ENCODE measurements around the gene XAB2.

Gene XAB2

DNA sequence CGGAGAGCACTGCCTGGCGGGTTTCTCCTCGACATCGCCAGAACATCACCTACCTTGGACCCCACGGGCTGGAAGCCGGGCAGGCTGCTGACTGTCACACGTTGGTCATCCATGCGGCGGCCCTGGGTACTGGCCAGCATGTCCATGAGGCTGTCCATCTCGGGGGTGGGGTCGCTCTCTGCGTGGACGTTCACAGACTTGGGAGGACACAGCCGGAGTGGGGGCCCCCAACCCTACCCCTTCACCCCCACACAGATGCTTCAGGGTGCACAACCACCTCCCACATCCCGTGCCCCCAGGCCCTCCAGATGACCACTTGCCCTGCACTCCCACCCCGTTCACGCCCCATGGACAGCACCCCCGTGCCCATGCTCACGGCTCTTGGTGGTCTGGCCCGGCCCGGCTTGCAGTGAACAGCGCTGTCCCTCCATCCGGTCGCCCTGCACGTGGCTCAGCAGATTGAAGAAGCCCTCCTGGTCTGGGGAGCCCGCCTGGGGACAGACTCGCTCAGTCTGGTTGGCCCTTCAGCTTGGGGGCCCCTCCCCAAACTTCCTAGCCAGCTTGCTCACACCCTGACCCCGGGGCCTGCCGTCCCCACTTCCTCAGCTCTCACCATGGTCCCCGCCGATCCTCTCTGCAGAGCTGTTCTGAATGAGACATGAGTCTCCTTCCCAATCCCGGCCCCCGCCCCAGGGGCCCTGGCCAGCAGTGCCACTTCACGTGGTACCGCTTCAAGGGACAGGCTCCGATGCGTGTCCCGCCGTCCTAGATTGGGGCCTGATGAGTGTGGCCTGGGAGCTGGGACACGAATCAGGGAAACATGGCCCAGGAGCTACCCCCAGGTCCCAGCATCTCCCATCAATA lies 3.2 kb upstream of the XAB2 start:
- DNase-seq: no peak

GRCh38 chr19:7631577-7631976 lies 2.2 kb upstream of the XAB2 start:
- no peak for DNase-seq

DNA sequence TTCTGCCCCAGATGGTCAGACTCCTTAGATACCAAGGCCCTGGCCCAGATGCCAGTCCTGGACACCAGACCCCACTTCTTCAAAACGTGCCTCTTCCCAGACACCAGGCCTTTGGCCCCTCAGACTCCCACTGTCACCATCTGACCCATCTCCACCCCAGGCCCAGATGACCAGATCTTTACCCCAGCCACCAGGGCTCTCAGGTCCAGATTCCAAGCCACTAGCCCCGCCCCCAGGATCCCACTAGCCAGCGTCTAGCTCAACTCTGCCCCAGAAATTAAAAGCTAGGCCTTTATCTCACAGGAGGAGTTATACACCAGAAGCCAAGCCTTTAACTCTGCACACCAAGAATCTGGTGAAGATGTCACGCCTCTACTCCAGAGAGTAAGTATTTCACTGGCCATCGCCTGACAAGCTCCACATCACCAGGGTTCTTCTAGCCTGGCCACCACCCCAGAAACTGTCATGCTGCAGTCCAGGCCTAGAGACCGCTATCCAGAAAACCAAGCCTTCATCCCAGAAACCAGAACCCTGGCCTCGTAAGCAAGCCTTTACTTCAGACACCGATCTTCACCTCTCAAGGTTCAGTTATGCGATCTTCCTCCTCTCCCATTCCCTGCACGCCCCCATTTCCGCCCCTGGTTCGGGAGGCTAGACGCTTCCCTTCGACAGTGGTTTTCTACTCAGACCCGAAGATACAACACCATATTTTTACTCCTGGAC lies 595 bp downstream of the XAB2 start:
- DNase-seq: no peak

DNA sequence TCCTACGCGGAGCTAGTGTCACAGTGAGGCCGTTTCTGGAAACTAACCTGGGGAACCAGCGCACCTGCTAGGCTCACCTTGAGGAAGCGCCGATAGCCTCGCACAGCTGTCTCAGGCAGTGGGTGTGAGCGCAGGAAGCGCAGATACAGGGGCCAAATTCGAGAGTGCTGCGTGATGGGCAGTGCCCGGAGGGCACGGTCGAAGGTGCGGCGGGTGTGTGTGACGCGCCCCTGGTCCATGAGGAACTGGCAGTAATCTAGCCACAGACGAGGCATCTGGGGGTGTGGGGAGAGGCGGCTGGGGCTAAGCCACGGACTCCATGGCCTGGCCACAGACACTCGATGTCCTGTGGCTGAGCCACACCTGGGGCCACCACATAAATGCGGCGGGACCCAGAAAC lies 2.2 kb downstream of the XAB2 start:
- no peak for DNase-seq

DNA sequence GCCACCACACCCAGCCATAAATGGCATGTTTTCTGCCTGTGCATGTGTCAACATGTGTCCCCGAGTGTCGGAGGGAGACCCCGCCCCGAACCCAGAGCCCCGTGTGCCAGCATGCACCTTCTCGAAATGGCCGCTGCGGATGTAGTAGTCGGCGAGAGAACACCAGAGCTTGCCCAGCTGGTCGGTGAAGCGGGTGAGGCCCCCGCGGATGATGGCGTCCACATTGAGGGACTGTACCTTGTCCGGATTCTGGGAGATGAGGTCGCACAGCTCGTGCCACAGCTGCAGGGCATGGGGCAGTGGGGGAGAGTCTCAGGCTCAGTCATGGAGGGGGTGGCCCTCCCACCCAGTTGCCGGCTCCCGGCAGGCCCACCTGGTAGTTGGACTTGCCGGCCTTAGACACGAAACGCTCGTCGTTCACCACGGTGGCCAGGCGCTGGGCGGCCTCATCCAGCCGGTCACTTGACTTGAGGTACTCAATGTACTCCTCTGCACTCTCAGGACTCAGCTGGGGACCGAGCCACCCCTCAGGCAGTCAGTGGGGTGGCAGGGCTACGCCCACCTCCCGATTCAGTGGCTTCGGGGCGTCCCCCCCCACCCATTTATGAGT lies 3.5 kb downstream of the XAB2 start:
- DNase-seq: no peak

DNA sequence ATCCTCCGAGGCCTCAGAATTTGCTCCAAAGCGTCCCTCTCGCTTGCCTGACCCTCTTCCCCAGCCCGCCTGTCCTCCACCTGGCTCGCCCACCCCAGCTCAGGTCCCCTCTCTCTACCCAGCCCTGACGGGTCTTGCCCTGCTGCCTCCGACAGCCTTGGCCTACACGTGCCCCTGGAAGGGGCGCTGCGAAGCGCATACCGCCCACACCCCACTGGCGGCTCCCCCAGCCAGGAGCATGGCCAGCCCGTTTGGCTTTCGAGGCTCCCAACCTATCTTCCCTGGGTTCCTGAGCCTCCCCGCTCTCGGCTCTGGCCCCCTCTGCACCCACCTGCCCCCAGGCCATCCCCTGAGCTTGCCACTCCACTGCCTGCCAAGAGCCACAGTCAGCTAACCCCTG lies 4.5 kb downstream of the XAB2 start:
- DNase-seq: no peak

DNA sequence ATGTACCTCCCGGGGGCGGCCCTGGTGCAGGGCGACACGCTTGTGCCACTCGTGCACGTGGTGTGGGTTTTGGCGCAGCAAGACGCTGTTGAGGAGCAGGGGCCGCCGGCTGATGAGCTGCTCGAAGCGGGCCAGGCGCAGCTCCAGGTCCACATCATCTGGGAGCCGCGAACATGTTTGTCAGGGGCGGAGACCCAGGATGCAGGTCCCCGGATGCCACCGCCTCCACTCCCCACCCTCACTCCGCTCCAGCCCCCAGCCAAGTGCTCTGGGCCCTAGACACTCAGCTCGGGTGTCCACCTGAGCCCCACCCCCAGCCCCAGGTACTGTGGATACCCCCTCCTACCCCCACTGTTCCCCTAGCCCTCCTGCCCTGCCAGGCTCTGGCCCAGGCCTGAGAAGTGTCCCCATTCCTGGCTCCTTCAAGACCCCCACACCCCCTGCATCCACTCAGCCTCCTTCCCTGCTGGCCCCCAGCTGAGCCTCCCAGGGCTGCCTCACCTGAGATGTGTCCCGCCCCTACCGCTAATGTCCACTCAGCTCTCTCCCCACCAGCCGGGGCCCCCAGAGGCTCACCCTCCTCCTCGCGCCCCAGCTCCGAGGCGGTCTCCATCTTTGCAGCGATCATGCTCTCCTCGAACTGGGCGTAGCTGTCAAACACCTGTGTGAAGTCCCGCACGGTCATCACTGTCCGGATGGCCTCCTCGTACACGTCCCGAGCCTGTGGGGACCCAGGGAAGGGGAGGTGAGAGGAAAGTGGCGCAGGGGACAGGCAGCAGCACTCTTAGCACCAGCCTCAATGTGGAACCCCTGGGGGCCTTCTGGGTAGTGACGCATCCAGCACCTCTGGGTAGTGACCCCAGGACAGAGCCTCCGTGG lies 5.4 kb downstream of the XAB2 start:
- DNase-seq: no peak

GRCh38 chr19:7622933-7623685 lies 6.2 kb downstream of the XAB2 start:
- no peak for DNase-seq

GRCh38 chr19:7620442-7621412 lies 8.6 kb downstream of the XAB2 start:
- DNase-seq: no peak

DNA sequence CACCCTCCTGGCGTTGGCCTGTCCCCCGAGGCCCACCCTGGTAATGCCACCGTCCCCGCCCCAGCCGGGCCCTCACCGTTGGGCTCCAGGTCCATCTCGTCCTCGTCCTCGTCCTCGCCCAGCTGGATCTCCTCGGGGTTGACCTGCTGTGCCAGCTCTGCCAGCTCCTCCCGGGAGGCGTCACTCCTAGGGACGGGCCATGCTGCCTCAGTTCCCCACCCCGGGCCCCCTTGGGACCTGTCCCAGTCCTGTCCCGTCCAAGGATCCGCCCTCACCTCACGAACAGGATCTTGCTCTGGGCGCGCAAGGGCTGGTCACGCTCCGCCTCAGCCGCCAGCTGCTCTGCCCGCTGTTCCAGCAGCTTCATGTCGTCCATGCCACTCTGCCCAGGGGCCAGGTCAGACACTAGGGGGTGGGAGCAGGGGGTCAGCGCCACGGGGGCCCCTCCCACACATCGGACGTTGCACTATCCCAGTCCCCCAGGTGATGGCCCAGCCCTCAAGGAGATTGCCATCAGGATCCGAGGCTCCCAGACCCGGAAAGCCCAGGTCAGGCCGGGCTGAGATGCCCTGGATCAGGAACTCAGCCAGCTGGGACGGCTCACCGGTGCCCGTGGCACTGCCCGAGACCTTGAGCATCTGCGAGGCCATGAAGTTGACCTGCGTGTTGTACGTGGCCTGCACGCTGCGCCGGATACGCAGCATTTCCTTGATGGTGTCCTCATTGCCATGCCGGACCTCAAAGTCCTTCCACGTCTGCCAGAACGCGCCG lies 9.5 kb downstream of the XAB2 start:
- DNase-seq: no peak

DNA sequence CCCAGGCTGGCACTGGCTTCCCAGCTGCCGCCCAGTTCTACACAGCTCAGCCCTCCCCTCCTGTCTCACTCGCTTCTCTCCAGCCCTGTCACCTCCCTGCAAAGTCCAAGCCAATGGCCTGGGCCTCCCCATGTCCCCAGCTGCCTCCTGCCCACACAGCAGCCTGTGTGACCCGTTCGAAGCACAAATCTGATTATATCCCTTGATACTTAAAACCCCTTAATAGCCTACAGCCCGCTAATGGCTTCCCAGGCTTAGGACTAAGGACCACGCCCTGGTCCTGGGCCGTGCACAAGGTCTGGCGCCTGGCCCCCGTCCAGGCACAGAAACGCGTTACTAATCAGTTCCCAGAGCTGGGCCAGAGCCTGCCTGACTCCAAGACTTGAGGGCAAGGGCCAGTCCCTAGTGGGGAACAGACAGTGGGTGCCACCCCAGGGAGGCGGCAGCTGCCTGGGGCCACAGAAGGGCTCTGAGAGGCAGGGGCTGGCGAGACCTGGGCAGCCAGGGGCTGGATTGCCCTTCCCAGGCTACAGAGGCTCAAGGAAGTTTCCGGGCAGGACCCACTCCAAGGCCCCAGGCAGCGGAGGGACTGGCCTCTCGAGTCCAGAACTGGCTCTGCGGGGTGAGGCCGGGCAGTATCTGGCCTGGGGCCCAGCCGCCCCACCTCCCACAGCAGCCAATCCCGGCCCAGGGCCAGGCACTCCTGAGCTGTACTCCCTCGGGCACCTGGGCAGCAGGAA lies 10.4 kb downstream of the XAB2 start:
- DNase-seq: no peak

- DNase-seq: no peak
Measured at GRCh38 chr19:7618348-7618747, 11.0 kb downstream of the XAB2 start.

- no peak for DNase-seq
Measured at GRCh38 chr19:7617735-7618134, 11.6 kb downstream of the XAB2 start.

DNA sequence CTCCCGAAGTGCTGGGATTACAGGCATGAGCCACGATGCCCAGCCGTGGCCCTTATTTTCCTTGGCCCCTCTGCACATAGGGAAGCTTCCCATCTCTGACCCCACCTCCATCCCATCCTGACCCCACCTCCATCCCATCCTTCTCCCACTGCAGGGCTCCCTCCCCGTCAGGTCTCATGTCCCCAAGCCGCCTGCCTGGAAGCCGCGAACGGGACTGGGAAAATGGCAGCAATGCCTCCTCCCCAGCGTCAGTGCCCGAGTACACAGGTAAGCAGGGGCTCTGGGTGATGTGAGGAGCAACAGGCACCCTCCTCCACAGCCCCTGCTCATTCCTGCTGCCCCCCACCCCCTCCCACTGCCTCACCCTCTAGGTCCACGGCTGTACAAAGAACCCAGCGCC lies 12.2 kb downstream of the XAB2 start:
- no peak for DNase-seq

- no peak for DNase-seq
Measured at GRCh38 chr19:7614859-7615741, 14.2 kb downstream of the XAB2 start.

- DNase-seq: no peak
Measured at GRCh38 chr19:7612282-7613274, 16.8 kb downstream of the XAB2 start.

Measured in activated T-cell treated with anti-CD3 and anti-CD28 coated beads, Interleukin-2, amount 50 U/mL, for 1 hour (primary cell).